ENCODE measurements around the gene IFT80. TPM values are rescaled to one million over a fixed set of nuclear protein-coding genes. Genes with fewer than 3 reads are reported as not detected.

The IFT80 gene
- total RNA-seq, 2 donors from 2014 or later, result 13.8 to 14.1 TPM

DNA sequence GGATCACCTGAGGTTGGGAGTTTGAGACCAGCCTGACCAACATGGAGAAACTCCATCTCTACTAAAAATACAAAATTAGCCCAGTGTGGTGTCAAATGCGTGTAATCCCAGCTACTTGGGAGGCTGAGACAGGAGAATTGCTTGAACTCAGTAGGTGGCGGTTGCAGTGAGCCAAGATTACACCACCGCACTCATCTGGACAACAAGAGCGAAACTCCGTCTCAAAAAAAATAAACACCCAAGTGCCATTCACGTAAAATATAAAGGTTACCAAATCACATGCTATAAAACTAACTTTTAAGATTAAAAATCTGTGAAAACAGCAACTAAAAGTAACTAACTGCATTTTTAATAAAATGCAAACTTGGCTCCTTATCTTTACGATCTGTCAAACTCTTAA lies 41.7 kb upstream of the IFT80 start:
- no peaks in the 10 kb centered on the region for H3K36me3 ChIP-seq
- no peak for DNase-seq (ENCODE audit: low spot score)
- H3K4me3 ChIP-seq, result no peak overlapping the region
- H3K4me1 ChIP-seq, result no peaks in the 10 kb centered on the region
- H3K27me3 ChIP-seq, result no peaks in the 10 kb centered on the region
- H3K27ac ChIP-seq, result no peak overlapping the region
- TF ChIP-seq, protein P1, sequence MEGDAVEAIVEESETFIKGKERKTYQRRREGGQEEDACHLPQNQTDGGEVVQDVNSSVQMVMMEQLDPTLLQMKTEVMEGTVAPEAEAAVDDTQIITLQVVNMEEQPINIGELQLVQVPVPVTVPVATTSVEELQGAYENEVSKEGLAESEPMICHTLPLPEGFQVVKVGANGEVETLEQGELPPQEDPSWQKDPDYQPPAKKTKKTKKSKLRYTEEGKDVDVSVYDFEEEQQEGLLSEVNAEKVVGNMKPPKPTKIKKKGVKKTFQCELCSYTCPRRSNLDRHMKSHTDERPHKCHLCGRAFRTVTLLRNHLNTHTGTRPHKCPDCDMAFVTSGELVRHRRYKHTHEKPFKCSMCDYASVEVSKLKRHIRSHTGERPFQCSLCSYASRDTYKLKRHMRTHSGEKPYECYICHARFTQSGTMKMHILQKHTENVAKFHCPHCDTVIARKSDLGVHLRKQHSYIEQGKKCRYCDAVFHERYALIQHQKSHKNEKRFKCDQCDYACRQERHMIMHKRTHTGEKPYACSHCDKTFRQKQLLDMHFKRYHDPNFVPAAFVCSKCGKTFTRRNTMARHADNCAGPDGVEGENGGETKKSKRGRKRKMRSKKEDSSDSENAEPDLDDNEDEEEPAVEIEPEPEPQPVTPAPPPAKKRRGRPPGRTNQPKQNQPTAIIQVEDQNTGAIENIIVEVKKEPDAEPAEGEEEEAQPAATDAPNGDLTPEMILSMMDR (IDR thresholded peaks at IDR 0.05), result no peak
- no peaks in the 10 kb centered on the region for H3K9me3 ChIP-seq

DNA sequence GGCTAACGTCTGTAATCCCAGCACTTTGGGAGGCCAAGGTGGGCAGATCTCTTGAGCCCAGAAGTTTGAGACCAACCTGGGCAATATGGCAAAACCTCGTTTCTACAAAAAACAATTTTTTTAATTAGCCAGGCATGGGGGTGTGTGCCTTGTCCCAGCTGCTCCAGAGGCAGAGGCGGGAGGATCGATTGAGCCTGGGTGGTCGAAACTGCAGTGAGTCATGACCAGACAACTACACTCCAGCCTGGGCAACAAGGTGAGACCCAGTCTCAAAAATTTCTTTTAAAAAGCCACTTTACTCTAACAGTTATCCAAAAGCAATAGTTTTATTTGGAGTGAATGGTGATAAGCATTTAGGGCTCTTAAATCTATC lies 38.0 kb upstream of the IFT80 start:
- H3K4me3 ChIP-seq, result no peak overlapping the region
- peaks cover 18% of the 10 kb centered on the region for H3K36me3 ChIP-seq
- TF ChIP-seq, protein P1 (IDR thresholded peaks at IDR 0.05), result no peak
- H3K27ac ChIP-seq, result no peak overlapping the region
- no peaks in the 10 kb centered on the region for H3K4me1 ChIP-seq
- DNase-seq (ENCODE audit: low spot score), result no peak
- no peaks in the 10 kb centered on the region for H3K27me3 ChIP-seq
- H3K9me3 ChIP-seq, result no peaks in the 10 kb centered on the region

- peaks cover 23% of the 10 kb centered on the region for H3K36me3 ChIP-seq
- H3K4me3 ChIP-seq, result no peak overlapping the region
- DNase-seq (ENCODE audit: low spot score), result no peak
- no peaks in the 10 kb centered on the region for H3K9me3 ChIP-seq
- H3K27ac ChIP-seq, result no peak overlapping the region
- TF ChIP-seq, protein P1 (IDR thresholded peaks at IDR 0.05), result no peak
- no peaks in the 10 kb centered on the region for H3K4me1 ChIP-seq
- H3K27me3 ChIP-seq, result no peaks in the 10 kb centered on the region
These were observed 36.7 kb upstream of the IFT80 start for GRCh38 chr3:160435747-160436146.

DNA sequence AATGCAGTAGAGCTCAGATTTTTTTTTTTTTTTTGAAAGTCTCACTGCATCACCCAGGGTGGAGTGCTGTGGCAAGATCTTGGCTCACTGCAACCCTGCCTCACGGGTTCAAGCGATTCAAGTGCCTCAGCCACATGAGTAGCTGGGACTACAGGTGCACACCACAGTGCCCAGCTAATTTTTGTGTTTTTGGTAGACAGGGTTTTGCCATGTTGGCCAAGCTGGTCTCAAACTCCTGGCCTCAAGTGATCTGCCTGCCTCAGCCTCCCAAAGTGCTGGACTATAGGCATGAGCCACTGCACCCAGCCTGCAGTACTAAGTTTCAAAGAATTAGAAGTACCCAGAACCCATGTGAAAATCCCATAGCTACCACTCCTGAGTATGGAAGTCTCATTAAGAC lies 36.1 kb upstream of the IFT80 start:
- Histone ChIP-seq H3K36me3 (peaks cover 29% of the 10 kb centered on the region), H3K27me3 (no peaks in the 10 kb centered on the region), H3K4me1 (no peaks in the 10 kb centered on the region), H3K27ac (no peak overlapping the region), H3K4me3 (no peak overlapping the region), H3K9me3 (no peaks in the 10 kb centered on the region)
- TF ChIP-seq, protein P1 (IDR thresholded peaks at IDR 0.05), result no peak
- DNase-seq (ENCODE audit: low spot score), result no peak

DNA sequence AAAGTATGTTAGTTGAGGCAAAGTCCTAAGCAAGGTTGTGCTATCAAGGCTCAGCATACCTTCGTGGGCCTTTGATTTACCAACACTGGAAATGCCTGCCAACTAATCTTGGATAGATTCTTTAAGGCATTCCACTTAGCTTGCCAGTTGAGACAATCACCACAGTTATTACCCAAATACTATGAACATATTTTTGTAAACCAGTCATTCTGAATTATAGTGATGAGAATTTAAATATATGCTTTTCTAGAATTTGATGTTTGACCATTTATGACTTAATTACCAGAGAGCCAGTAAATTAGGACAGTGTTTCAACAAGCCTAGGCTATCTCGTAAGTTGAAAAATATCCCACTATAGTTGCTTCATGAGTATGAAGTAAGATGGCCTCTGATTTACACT lies 35.0 kb upstream of the IFT80 start:
- H3K36me3 ChIP-seq, result peaks cover 38% of the 10 kb centered on the region
- H3K9me3 ChIP-seq, result no peaks in the 10 kb centered on the region

More for the DNA sequence above, 35.0 kb upstream of the IFT80 start:
- TF ChIP-seq, protein P1 (IDR thresholded peaks at IDR 0.05), result no peak
- Histone ChIP-seq H3K27me3 (no peaks in the 10 kb centered on the region), H3K4me3 (no peak overlapping the region), H3K27ac (no peak overlapping the region), H3K4me1 (no peaks in the 10 kb centered on the region)
- DNase-seq (ENCODE audit: low spot score), result no peak
